Measurements from ENCODE around the gene FKBP15. TPM values are rescaled to one million over a fixed set of nuclear protein-coding genes. Genes with fewer than 3 reads are reported as not detected.
A peak's percentile ranks its signal among the peaks of the same experiment; 100 is the strongest.

Gene FKBP15
- polyA plus RNA-seq, 1 donor: 22.4 TPM

GRCh38 chr9:113228130-113228665 lies 7.1 kb upstream of the FKBP15 start:
- no peak for DNase-seq

GRCh38 chr9:113227436-113227835 lies 6.4 kb upstream of the FKBP15 start:
- no peak for DNase-seq

- DNase-seq: no peak
These were observed 2.9 kb upstream of the FKBP15 start for GRCh38 chr9:113223963-113224362.

- DNase-seq: no peak
These were observed 1.4 kb upstream of the FKBP15 start for GRCh38 chr9:113222482-113222841.

GRCh38 chr9:113221800-113222481 lies 864 bp upstream of the FKBP15 start:
- DNase-seq: no peak

- DNase-seq: no peak
These were observed 542 bp downstream of the FKBP15 start for GRCh38 chr9:113220467-113221002.

GRCh38 chr9:113219969-113220368 lies 1.1 kb downstream of the FKBP15 start:
- DNase-seq: no peak

GRCh38 chr9:113219186-113219936 lies 1.7 kb downstream of the FKBP15 start:
- DNase-seq: no peak

GRCh38 chr9:113216406-113216805 lies 4.7 kb downstream of the FKBP15 start:
- DNase-seq: no peak

- no peak for DNase-seq
These were observed 5.9 kb downstream of the FKBP15 start for GRCh38 chr9:113215132-113215531.

GRCh38 chr9:113210815-113211214 lies 10.3 kb downstream of the FKBP15 start:
- DNase-seq: no peak

- DNase-seq: no peak
These were observed 15.2 kb downstream of the FKBP15 start for GRCh38 chr9:113205861-113206260.

- DNase-seq: no peak
These were observed 15.6 kb downstream of the FKBP15 start for GRCh38 chr9:113205432-113205831.

- no peak for DNase-seq
These were observed 21.3 kb downstream of the FKBP15 start for GRCh38 chr9:113199683-113200329.

GRCh38 chr9:113192455-113192854 lies 28.6 kb downstream of the FKBP15 start:
- DNase-seq: no peak

- DNase-seq: peak; percentile 11
These were observed 33.0 kb downstream of the FKBP15 start for GRCh38 chr9:113187929-113188595.

- DNase-seq: no peak
These were observed 34.8 kb downstream of the FKBP15 start for GRCh38 chr9:113186137-113186755.

GRCh38 chr9:113185271-113185670 lies 35.8 kb downstream of the FKBP15 start:
- no peak for DNase-seq

GRCh38 chr9:113184539-113184938 lies 36.5 kb downstream of the FKBP15 start:
- no peak for DNase-seq

- no peak for DNase-seq
These were observed 37.1 kb downstream of the FKBP15 start for GRCh38 chr9:113183956-113184488.

- no peak for DNase-seq
These were observed 39.9 kb downstream of the FKBP15 start for GRCh38 chr9:113181165-113181564.

- DNase-seq: no peak
These were observed 41.2 kb downstream of the FKBP15 start for GRCh38 chr9:113179839-113180238.

Measured in hindlimb muscle (tissue), 1 donor.